ENCODE measurements around the gene PTGFRN.

Gene PTGFRN

DNA sequence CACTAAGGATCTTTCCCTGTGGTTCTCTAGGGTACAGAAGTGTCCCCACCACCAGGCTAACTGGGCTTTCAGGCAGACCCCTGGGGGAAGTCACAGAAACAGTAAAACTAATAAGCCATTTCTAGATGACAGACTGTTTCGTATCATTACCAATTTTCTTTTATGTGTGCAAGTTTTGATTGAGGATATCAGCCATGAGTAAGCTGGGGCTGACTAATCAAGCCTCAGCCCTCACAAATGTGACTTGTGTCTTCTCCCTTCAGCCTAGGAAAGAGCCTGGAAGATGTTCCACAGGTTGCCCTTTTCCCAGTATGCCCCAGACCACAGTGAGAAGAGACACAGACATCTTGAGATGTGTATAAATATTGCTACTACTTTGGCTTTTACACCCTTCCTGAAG lies 10.5 kb downstream of the PTGFRN start:
- Histone ChIP-seq H3K27ac (ENCODE audit: low read depth, low read length) (no peak overlapping the region), H2AFZ (ENCODE audit: low read depth, low read length, severe bottlenecking) (no peak overlapping the region), H3K4me3 (ENCODE audit: insufficient read depth, low read length, poor library complexity, severe bottlenecking) (no peak overlapping the region), H3K9me3 (ENCODE audit: insufficient read depth, low read length) (no peaks in the 10 kb centered on the region), H3K27me3 (ENCODE audit: low read length) (no peaks in the 10 kb centered on the region), H3K4me2 (ENCODE audit: low read depth, low read length, poor library complexity, severe bottlenecking) (no peak overlapping the region), H3K9ac (ENCODE audit: low read length) (no peak overlapping the region), H3K36me3 (ENCODE audit: low read length) (no peaks in the 10 kb centered on the region), H4K20me1 (ENCODE audit: low read depth, low read length) (no peaks in the 10 kb centered on the region), H3F3A (ENCODE audit: insufficient read depth) (no peaks in the 10 kb centered on the region), H3K9me2 (replicated peaks; ENCODE audit: insufficient read depth, low read length) (no peaks in the 10 kb centered on the region), H3K79me2 (ENCODE audit: insufficient read depth, low read length) (no peaks in the 10 kb centered on the region)
- no peak for TF ChIP-seq EZH2phosphoT487 (conservative IDR thresholded peaks at IDR 0.05; ENCODE audit: low read length)
- TF ChIP-seq, protein P1, sequence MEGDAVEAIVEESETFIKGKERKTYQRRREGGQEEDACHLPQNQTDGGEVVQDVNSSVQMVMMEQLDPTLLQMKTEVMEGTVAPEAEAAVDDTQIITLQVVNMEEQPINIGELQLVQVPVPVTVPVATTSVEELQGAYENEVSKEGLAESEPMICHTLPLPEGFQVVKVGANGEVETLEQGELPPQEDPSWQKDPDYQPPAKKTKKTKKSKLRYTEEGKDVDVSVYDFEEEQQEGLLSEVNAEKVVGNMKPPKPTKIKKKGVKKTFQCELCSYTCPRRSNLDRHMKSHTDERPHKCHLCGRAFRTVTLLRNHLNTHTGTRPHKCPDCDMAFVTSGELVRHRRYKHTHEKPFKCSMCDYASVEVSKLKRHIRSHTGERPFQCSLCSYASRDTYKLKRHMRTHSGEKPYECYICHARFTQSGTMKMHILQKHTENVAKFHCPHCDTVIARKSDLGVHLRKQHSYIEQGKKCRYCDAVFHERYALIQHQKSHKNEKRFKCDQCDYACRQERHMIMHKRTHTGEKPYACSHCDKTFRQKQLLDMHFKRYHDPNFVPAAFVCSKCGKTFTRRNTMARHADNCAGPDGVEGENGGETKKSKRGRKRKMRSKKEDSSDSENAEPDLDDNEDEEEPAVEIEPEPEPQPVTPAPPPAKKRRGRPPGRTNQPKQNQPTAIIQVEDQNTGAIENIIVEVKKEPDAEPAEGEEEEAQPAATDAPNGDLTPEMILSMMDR (IDR thresholded peaks at IDR 0.05; ENCODE audit: insufficient read depth, low read length, poor library complexity, severe bottlenecking) = no peak

DNA sequence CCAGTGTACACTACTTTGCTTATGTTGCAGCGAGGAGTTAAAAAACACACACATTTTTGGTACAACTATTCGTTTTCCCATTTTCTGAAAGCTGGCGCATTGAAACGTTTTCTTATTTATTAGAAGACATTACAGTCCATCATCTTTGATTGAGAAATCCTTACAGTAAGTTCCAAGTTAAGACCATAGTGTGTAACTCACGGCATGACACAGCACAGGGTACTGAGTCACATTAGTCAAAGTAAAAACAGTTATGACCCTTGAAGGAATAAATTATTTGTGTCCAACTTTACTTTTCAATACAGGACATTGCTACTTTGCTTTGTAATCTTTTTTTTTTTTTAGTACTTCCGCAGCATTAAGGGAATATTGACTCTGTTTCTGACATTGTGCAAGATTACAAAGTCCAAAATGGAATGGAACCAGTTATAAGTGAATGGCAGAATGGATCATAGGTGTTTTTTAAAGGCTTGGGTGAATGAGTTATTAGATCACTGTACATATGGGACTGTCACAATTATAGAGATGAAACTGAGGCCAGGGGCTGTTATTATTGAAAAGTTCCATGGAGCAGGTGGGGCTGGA lies 11.7 kb downstream of the PTGFRN start:
- no peak overlapping the region for H3K27ac ChIP-seq (ENCODE audit: low read depth, low read length)
- TF ChIP-seq, protein P1 (IDR thresholded peaks at IDR 0.05; ENCODE audit: insufficient read depth, low read length, poor library complexity, severe bottlenecking) = no peak
- no peak for TF ChIP-seq EZH2phosphoT487 (conservative IDR thresholded peaks at IDR 0.05; ENCODE audit: low read length)

DNA sequence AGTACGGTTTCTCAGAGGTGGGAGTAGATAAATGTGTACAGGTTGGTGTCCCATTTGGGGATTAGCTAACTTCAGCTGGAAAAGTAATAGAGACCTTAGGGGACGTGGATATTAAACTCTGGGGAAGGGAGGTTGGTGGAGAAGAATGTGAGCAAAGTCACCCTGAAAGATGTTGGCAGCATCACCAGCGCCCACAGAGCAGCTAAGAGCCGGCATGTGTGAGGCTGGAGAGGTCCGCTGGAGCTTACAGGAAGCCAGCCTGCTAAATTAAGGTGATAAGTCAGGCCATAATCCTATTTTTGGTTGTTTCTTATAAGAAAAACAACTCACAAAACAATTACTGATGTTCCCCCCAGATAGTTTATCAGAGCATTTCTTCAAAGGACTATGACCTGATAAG lies 12.2 kb downstream of the PTGFRN start:
- H3K4me2 ChIP-seq (ENCODE audit: low read depth, low read length, poor library complexity, severe bottlenecking) = no peak overlapping the region
- H3K9me3 ChIP-seq (ENCODE audit: insufficient read depth, low read length) = no peaks in the 10 kb centered on the region
- TF ChIP-seq, protein P1 (IDR thresholded peaks at IDR 0.05; ENCODE audit: insufficient read depth, low read length, poor library complexity, severe bottlenecking) = no peak
- no peak for TF ChIP-seq EZH2phosphoT487 (conservative IDR thresholded peaks at IDR 0.05; ENCODE audit: low read length)
- no peak overlapping the region for H2AFZ ChIP-seq (ENCODE audit: low read depth, low read length, severe bottlenecking)
- no peak overlapping the region for H3K4me3 ChIP-seq (ENCODE audit: insufficient read depth, low read length, poor library complexity, severe bottlenecking)
- H3K27ac ChIP-seq (ENCODE audit: low read depth, low read length) = no peak overlapping the region
- H3K9me2 ChIP-seq (replicated peaks; ENCODE audit: insufficient read depth, low read length) = no peaks in the 10 kb centered on the region
- H3K79me2 ChIP-seq (ENCODE audit: insufficient read depth, low read length) = no peaks in the 10 kb centered on the region
- no peak overlapping the region for H3K9ac ChIP-seq (ENCODE audit: low read length)
- H4K20me1 ChIP-seq (ENCODE audit: low read depth, low read length) = no peaks in the 10 kb centered on the region
- no peaks in the 10 kb centered on the region for H3K36me3 ChIP-seq (ENCODE audit: low read length)
- no peaks in the 10 kb centered on the region for H3F3A ChIP-seq (ENCODE audit: insufficient read depth)
- H3K27me3 ChIP-seq (ENCODE audit: low read length) = no peaks in the 10 kb centered on the region

More for the DNA sequence above, 11.7 kb downstream of the PTGFRN start:
- no peak overlapping the region for H3K9ac ChIP-seq (ENCODE audit: low read length)
- no peaks in the 10 kb centered on the region for H3K79me2 ChIP-seq (ENCODE audit: insufficient read depth, low read length)
- H3K4me3 ChIP-seq (ENCODE audit: insufficient read depth, low read length, poor library complexity, severe bottlenecking) = no peak overlapping the region
- H3K36me3 ChIP-seq (ENCODE audit: low read length) = no peaks in the 10 kb centered on the region
- no peak overlapping the region for H3K4me2 ChIP-seq (ENCODE audit: low read depth, low read length, poor library complexity, severe bottlenecking)
- H2AFZ ChIP-seq (ENCODE audit: low read depth, low read length, severe bottlenecking) = no peak overlapping the region
- H3K9me2 ChIP-seq (replicated peaks; ENCODE audit: insufficient read depth, low read length) = no peaks in the 10 kb centered on the region
- H3K9me3 ChIP-seq (ENCODE audit: insufficient read depth, low read length) = no peaks in the 10 kb centered on the region
- H3F3A ChIP-seq (ENCODE audit: insufficient read depth) = no peaks in the 10 kb centered on the region
- H3K27me3 ChIP-seq (ENCODE audit: low read length) = no peaks in the 10 kb centered on the region
- no peaks in the 10 kb centered on the region for H4K20me1 ChIP-seq (ENCODE audit: low read depth, low read length)
